A549 (cell line): ENCODE results near the gene PERCC1. TPM values are rescaled to one million over a fixed set of nuclear protein-coding genes. Genes with fewer than 3 reads are reported as not detected.

ENCODE experiments used
- ATAC-seq, 2 experiments: fragments of 200-7000 bp in 1 of 2; fragments of >200 bp in 1 of 2; cut with Nextera tagmentation in 1 of 2; cut with Tn5 transposase in 1 of 2; 3 replicates each; pipeline versions ENCODE4 v1.8.0 to v1.9.1; 2018 to 2020; ENCODE audit warnings: mild to moderate bottlenecking in 1 of 2, moderate library complexity in 1 of 2
- CTCF ChIA-PET: fragments of 300-600 bp; sonication (Branson Sonifier 250); formaldehyde crosslinking; extraction: SDS; loops from one replicate; lab custom pipeline; 2021; ENCODE audit warnings: antibody characterized with exemption, inconsistent platforms; lab: Yijun Ruan, JAX
- POLR2A ChIA-PET: fragments of 350-600 bp; formaldehyde crosslinking; extraction: SDS; loops from one replicate; lab custom pipeline; 2021; ENCODE audit warnings: antibody characterized with exemption, inconsistent platforms; lab: Yijun Ruan, JAX
- DNase-seq, 2 experiments: peaks; one replicate each; pipeline versions ENCODE4 v3.0.0 to v3.0.0-alpha.2; 2011 to 2016; ENCODE audit warnings: low read depth in 1 of 2, low spot score in 1 of 2
- FAIRE-seq: peaks from 2 replicates; lab custom pipeline; 2011; peaks lifted over from hg19 to GRCh38; lab: Jason Lieb, UNC
- H3K27ac ChIP-seq, 2 experiments: fragments of >200 bp; sonication (Bioruptor Twin); formaldehyde crosslinking; 3 replicates each; pipeline ENCODE4 v1.5.1; 2016 to 2017
- H3K4me1 ChIP-seq: fragments of >200 bp; sonication (Bioruptor Twin); formaldehyde crosslinking; 3 replicates; pipeline ENCODE4 v1.6.1; 2016
- H3K4me2 ChIP-seq: fragments of >200 bp; sonication (Bioruptor Twin); formaldehyde crosslinking; 3 replicates; pipeline ENCODE4 v1.6.1; 2016
- H3K4me3 ChIP-seq: fragments of >200 bp; sonication (Bioruptor Twin); formaldehyde crosslinking; 3 replicates; pipeline ENCODE4 v1.5.1; 2016
- H3K9me3 ChIP-seq: fragments of >200 bp; sonication (Bioruptor Twin); formaldehyde crosslinking; 3 replicates; pipeline ENCODE4 v1.6.1; 2016
- CEBPB ChIP-seq, 2 experiments: fragments of >200 bp in 1 of 2; sonication (Bioruptor Twin) in 1 of 2; formaldehyde crosslinking in 1 of 2; IDR thresholded peaks; 2 replicates each; pipeline ENCODE4 v1.6.1; 2012 to 2016
- EHF ChIP-seq: fragments of 250-450 bp; sonication (Bioruptor Pico); IDR thresholded peaks from 2 replicates; pipeline ENCODE4 v1.5.0; 2020; ENCODE audit warnings: mild to moderate bottlenecking
- ESRRA ChIP-seq: fragments of 150-350 bp; IDR thresholded peaks from 2 replicates; pipeline ENCODE4 v1.6.1; 2014; ENCODE audit warnings: mild to moderate bottlenecking, low read length, borderline replicate concordance
- FOSL2 ChIP-seq, 2 experiments: fragments of 450-650 bp in 1 of 2; fragments of >200 bp in 1 of 2; sonication (Bioruptor Twin) in 1 of 2; formaldehyde crosslinking; IDR thresholded peaks; 2 replicates each; pipeline versions ENCODE4 v1.5.0 to v1.6.1; 2016 to 2020; ENCODE audit warnings: mild to moderate bottlenecking in 1 of 2, moderate library complexity in 1 of 2
- FOXS1 ChIP-seq: fragments of 250-450 bp; sonication (Bioruptor Pico); IDR thresholded peaks from 2 replicates; pipeline ENCODE4 v1.5.0; 2020; ENCODE audit warnings: mild to moderate bottlenecking, moderate library complexity
- JUNB ChIP-seq: fragments of >200 bp; sonication (Bioruptor Twin); formaldehyde crosslinking; IDR thresholded peaks from 2 replicates; pipeline ENCODE4 v1.6.1; 2016
- KDM1A ChIP-seq: fragments of 200-600 bp; sonication (generic); IDR thresholded peaks from 2 replicates; pipeline ENCODE4 v1.6.1; 2016; ENCODE audit warnings: low read depth, mild to moderate bottlenecking
- MAZ ChIP-seq: fragments of 150-350 bp; IDR thresholded peaks from 2 replicates; pipeline ENCODE4 v1.6.1; 2014; ENCODE audit warnings: antibody characterized with exemption, low read depth, low read length, borderline replicate concordance
- MYC ChIP-seq: IDR thresholded peaks from 2 replicates; pipeline ENCODE4 v1.6.1; 2012; ENCODE audit warnings: mild to moderate bottlenecking, inconsistent platforms, low read length, improper control_type of control experiment, borderline replicate concordance
- NPAS2 ChIP-seq: fragments of 250-450 bp; sonication (Bioruptor Pico); IDR thresholded peaks from 2 replicates; pipeline ENCODE4 v1.8.0; 2022; ENCODE audit warnings: mild to moderate bottlenecking, moderate library complexity, borderline replicate concordance
- NR3C1 ChIP-seq: fragments of >200 bp; sonication (Bioruptor Twin); formaldehyde crosslinking; IDR thresholded peaks from 3 replicates; pipeline ENCODE4 v1.6.1; 2017
- POLR2AphosphoS2 ChIP-seq: conservative IDR thresholded peaks from 2 replicates; pipeline ENCODE4 v1.6.1; 2012; ENCODE audit warnings: low read length, improper control_type of control experiment, inconsistent platforms
- RARB ChIP-seq: fragments of 250-450 bp; sonication (Bioruptor Pico); IDR thresholded peaks from 2 replicates; pipeline ENCODE4 v1.8.0; 2021; ENCODE audit warnings: mild to moderate bottlenecking, moderate library complexity
- RFX5 ChIP-seq: fragments of 450-650 bp; IDR thresholded peaks from 2 replicates; pipeline ENCODE4 v1.7.1; 2014; ENCODE audit warnings: antibody characterized with exemption, mild to moderate bottlenecking, moderate library complexity
- SREBF2 ChIP-seq: fragments of 450-650 bp; IDR thresholded peaks from 2 replicates; pipeline ENCODE4 v1.6.1; 2014; ENCODE audit warnings: mild to moderate bottlenecking, moderate library complexity
- WGBS: methylation state at CpG from one replicate; pipeline ENCODE4 v1.1.6; 2017; ENCODE audit errors: missing lambda C conversion rate; 5-methylcytosine and 5-hydroxymethylcytosine counted together
- polyA plus RNA-seq, 4 experiments: library from polyadenylated mRNA; depleted of rRNA in 3 of 4; stranded (reverse); fragments of >200 nt; fragmentation: RNase III in 1 of 4; extraction: RNeasy Plus Mini Kit Qiagen cat#74134 plus additional on column Dnase treatment in 1 of 4; gene quantifications; 2 replicates in 3 of 4; 3 replicates in 1 of 4; pipeline ENCODE4 v1.2.3, GENCODE V29; 2011 to 2017
- TF ChIP-seq, protein P1 (sequence below): IDR thresholded peaks from 2 replicates; pipeline ENCODE4 v1.6.1; 2012
- TF ChIP-seq, protein P2 (sequence below): fragments of 200-600 bp; sonication (generic); IDR thresholded peaks from 2 replicates; pipeline ENCODE4 v1.6.1; 2016; ENCODE audit warnings: antibody characterized with exemption, mild to moderate bottlenecking, moderate library complexity
- TF ChIP-seq, protein P3 (sequence below): fragments of 150-350 bp; IDR thresholded peaks from 2 replicates; pipeline ENCODE4 v1.6.1; 2014; ENCODE audit warnings: low read depth, mild to moderate bottlenecking, low read length
- TF ChIP-seq, protein P4 (sequence below): fragments of >200 bp; sonication (Bioruptor Twin); formaldehyde crosslinking; IDR thresholded peaks from 3 replicates; pipeline ENCODE4 v1.5.1; 2016
- TF ChIP-seq, protein P5 (sequence below): IDR thresholded peaks from 2 replicates; pipeline ENCODE4 v1.6.1; 2012; ENCODE audit warnings: low read depth, borderline replicate concordance
- TF ChIP-seq, protein P6 (sequence below): fragments of 250-450 bp; sonication (Bioruptor Pico); IDR thresholded peaks from 2 replicates; pipeline ENCODE4 v1.5.0; 2020; ENCODE audit warnings: low read depth, mild to moderate bottlenecking, moderate library complexity

The PERCC1 gene
- polyA plus RNA-seq, 2 of the 4 experiments (the other 2 are of a cell fraction), result not detected

DNA sequence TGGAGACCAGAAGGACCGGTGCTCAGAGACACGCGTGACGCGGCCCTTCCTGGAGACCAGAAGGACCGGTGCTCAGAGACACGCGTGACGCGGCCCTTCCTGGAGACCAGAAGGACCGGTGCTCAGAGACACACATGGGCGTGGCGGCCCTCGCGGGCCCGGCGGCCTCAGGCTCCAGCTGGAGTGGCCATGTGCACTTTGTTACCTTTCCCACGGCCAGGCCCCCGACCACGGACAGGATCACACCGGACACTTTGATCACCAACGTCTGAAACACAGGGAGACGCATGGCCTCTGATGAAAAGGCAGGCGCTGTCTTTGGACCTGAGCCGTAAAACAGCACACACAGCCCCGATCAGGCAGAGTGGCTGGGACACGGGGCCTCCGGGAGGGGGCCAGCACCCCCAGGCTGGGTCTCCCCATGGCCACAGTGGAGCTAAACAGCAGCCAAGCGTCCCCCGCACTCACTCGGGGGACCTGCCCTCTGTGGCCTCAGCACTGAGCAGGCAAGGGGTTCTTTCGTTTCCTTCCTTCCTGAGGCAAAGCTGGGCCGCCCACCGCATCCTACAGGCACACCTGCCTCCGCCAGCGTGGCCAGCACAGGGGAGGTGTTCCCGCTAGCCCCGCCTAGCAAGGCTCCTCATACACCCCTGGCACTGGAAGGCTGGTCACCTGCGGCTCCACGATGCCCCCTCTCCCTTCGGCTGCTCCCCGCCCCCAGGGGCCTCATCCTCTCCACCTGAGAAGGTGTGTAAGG, 26.8 kb downstream of the PERCC1 start:
- WGBS, result 92% methylated on average over 40 of the region's 42 CpGs
- H3K4me2 ChIP-seq, result no peak overlapping the region
- ChIA-PET CTCF (no interaction called here), POLR2A (no interaction called here)
- no peak overlapping the region for H3K4me3 ChIP-seq
- ATAC-seq (no peak), DNase-seq (no peak), FAIRE-seq (no peak)
- no peaks in the 10 kb centered on the region for H3K9me3 ChIP-seq
- no peak overlapping the region for H3K27ac ChIP-seq
- TF ChIP-seq JUNB (no peak), EHF (no peak), MYC (no peak), NR3C1 (no peak), CEBPB (IDR thresholded peaks at IDR 0.05) (no peak), RARB (CRISPR knock-in tag) (no peak), SREBF2 (no peak), POLR2AphosphoS2 (no peak), ESRRA (no peak), MAZ (no peak)
- TF ChIP-seq, protein P1, sequence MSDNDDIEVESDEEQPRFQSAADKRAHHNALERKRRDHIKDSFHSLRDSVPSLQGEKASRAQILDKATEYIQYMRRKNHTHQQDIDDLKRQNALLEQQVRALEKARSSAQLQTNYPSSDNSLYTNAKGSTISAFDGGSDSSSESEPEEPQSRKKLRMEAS, result no peak
- TF ChIP-seq, protein P2, sequence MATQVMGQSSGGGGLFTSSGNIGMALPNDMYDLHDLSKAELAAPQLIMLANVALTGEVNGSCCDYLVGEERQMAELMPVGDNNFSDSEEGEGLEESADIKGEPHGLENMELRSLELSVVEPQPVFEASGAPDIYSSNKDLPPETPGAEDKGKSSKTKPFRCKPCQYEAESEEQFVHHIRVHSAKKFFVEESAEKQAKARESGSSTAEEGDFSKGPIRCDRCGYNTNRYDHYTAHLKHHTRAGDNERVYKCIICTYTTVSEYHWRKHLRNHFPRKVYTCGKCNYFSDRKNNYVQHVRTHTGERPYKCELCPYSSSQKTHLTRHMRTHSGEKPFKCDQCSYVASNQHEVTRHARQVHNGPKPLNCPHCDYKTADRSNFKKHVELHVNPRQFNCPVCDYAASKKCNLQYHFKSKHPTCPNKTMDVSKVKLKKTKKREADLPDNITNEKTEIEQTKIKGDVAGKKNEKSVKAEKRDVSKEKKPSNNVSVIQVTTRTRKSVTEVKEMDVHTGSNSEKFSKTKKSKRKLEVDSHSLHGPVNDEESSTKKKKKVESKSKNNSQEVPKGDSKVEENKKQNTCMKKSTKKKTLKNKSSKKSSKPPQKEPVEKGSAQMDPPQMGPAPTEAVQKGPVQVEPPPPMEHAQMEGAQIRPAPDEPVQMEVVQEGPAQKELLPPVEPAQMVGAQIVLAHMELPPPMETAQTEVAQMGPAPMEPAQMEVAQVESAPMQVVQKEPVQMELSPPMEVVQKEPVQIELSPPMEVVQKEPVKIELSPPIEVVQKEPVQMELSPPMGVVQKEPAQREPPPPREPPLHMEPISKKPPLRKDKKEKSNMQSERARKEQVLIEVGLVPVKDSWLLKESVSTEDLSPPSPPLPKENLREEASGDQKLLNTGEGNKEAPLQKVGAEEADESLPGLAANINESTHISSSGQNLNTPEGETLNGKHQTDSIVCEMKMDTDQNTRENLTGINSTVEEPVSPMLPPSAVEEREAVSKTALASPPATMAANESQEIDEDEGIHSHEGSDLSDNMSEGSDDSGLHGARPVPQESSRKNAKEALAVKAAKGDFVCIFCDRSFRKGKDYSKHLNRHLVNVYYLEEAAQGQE, result no peak
- TF ChIP-seq, protein P3, sequence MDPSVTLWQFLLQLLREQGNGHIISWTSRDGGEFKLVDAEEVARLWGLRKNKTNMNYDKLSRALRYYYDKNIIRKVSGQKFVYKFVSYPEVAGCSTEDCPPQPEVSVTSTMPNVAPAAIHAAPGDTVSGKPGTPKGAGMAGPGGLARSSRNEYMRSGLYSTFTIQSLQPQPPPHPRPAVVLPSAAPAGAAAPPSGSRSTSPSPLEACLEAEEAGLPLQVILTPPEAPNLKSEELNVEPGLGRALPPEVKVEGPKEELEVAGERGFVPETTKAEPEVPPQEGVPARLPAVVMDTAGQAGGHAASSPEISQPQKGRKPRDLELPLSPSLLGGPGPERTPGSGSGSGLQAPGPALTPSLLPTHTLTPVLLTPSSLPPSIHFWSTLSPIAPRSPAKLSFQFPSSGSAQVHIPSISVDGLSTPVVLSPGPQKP, result no peak
- H3K4me1 ChIP-seq, result no peaks in the 10 kb centered on the region

DNA sequence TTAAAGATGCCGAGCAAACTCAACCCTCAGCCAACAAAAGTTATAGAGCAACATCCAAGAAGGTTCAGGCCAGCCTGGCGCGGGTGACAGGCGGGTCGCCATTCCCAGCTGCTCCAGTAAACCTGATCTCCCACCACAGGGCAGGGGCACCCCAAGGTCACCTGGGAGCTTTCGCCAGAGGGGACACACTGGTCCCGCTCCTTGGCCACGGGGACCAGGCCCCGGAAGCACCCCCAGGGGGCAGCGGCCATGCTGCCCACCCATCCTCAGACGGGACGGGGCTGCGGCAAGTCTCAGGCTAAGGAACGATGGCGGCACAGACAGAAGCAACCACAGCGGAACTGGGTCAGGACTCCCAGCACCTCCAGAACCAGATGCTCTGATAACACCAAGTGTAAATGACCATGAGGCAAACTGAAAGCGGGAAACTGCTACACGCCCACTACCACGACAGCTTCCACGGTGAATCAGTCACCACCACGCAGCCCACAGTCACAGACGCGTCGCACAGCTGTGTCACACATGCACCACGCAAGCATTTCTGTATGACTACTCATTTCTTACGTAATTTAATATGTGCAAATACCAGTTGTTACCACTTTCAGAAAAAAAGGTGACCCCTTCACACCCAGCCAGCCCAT, 27.6 kb downstream of the PERCC1 start:
- no peak overlapping the region for H3K4me2 ChIP-seq
- no peak for DNase-seq
- WGBS, result 92% methylated on average over 25 of the region's 26 CpGs
- no peak for TF ChIP-seq FOXS1 (CRISPR knock-in tag)
- TF ChIP-seq RFX5, result no peak
- TF ChIP-seq FOSL2 (IDR thresholded peaks at IDR 0.05), result no peak
- TF ChIP-seq FOSL2 (CRISPR knock-in tag; IDR thresholded peaks at IDR 0.05), result no peak
- TF ChIP-seq KDM1A, result no peak
- no peaks in the 10 kb centered on the region for H3K9me3 ChIP-seq
- no peak overlapping the region for H3K27ac ChIP-seq
- H3K4me3 ChIP-seq, result no peak overlapping the region
- no peak for ATAC-seq
- no peaks in the 10 kb centered on the region for H3K4me1 ChIP-seq
- POLR2A ChIA-PET, result interaction anchor here (0.6 kb wide), 1 partner anchor 388 kb away, joined by 3 read pairs; no protein-coding TSS in a partner anchor
- FAIRE-seq, result no peak
- CTCF ChIA-PET, result no interaction called here

DNA sequence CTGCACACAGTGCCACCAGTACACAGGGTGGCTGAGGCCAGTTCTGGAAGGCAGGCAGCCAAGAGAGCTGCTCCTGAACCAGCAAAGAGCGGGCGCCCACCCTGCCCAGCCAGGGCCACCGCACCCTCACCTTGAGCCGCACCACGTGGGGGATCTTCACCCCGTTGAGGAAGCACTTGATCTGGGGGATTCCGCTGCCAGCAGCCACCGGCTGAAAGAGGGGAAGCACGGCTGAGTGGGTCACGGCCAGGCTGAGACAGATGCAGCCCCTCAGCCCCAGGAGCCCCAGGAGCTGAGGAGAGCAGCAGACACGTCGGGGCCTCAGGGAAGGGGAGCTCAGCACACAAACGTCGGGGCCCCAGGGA, 28.1 kb downstream of the PERCC1 start:
- ATAC-seq (0 out of 6 replicates have a peak, but pooled peaks of 1 of the 2 experiments have one; percentile 11), DNase-seq (no peak), FAIRE-seq (no peak)
- ChIA-PET POLR2A (interaction anchor here (0.6 kb wide), 1 partner anchor 387 kb away, joined by 3 read pairs; no protein-coding TSS in a partner anchor), CTCF (interaction anchor here (1.0 kb wide), 1 partner anchor 79 kb away, joined by 5 read pairs; no protein-coding TSS in a partner anchor)
- WGBS, result 94% methylated on average over 11 of the region's 14 CpGs
- H3K9me3 ChIP-seq, result no peaks in the 10 kb centered on the region
- no peak overlapping the region for H3K4me3 ChIP-seq
- no peak overlapping the region for H3K4me2 ChIP-seq
- TF ChIP-seq, protein P4, sequence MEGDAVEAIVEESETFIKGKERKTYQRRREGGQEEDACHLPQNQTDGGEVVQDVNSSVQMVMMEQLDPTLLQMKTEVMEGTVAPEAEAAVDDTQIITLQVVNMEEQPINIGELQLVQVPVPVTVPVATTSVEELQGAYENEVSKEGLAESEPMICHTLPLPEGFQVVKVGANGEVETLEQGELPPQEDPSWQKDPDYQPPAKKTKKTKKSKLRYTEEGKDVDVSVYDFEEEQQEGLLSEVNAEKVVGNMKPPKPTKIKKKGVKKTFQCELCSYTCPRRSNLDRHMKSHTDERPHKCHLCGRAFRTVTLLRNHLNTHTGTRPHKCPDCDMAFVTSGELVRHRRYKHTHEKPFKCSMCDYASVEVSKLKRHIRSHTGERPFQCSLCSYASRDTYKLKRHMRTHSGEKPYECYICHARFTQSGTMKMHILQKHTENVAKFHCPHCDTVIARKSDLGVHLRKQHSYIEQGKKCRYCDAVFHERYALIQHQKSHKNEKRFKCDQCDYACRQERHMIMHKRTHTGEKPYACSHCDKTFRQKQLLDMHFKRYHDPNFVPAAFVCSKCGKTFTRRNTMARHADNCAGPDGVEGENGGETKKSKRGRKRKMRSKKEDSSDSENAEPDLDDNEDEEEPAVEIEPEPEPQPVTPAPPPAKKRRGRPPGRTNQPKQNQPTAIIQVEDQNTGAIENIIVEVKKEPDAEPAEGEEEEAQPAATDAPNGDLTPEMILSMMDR, result no peak
- TF ChIP-seq, protein P5, sequence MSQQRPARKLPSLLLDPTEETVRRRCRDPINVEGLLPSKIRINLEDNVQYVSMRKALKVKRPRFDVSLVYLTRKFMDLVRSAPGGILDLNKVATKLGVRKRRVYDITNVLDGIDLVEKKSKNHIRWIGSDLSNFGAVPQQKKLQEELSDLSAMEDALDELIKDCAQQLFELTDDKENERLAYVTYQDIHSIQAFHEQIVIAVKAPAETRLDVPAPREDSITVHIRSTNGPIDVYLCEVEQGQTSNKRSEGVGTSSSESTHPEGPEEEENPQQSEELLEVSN, result no peak
- TF ChIP-seq NPAS2 (CRISPR knock-in tag), result no peak
- TF ChIP-seq, protein P6, sequence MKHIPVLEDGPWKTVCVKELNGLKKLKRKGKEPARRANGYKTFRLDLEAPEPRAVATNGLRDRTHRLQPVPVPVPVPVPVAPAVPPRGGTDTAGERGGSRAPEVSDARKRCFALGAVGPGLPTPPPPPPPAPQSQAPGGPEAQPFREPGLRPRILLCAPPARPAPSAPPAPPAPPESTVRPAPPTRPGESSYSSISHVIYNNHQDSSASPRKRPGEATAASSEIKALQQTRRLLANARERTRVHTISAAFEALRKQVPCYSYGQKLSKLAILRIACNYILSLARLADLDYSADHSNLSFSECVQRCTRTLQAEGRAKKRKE (CRISPR knock-in tag), result no peak
- TF ChIP-seq EHF, result no peak
- no peaks in the 10 kb centered on the region for H3K4me1 ChIP-seq
- no peak overlapping the region for H3K27ac ChIP-seq
